GM19043 (cell line): ENCODE measurements around the gene CRYGS.
"Not testable (repeated sequence)": the region's sequence is repeated elsewhere in the genome, so short reads cannot be mapped to it uniquely, and the experiment has no call there.

Experiments
- ATAC-seq: cut with Tn5 transposase; IDR thresholded peaks from one replicate; pipeline ENCODE4 v1.9.1; 2021; ENCODE audit warnings: low read depth; ENCODE audit not compliant: unreplicated experiment

CRYGS gene

GRCh38 chr3:186498022-186498421, 46.2 kb downstream of the CRYGS start:
- not testable (repeated sequence) for ATAC-seq

- no peak for ATAC-seq
These were observed 46.6 kb downstream of the CRYGS start for GRCh38 chr3:186497608-186498007.

DNA sequence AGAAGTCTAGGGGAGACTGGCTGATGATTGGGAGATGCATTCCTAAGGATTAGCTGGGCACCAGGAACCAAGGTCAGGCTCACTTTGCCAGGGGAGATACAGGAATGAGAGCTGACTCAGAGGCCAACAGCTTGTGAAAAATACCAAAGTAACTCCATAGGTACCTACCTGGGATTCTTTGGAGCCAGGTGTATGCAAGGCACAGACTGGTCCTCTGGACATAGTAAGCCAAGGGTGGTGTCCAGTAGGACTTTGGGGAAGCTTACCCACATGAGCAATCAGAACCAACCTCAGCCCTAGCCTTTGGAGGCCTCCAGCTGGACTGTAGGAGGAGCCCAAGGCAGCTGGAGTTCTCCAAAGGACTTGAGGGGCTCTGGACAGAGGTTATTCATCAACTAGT, 47.5 kb downstream of the CRYGS start:
- no peak for ATAC-seq

- no peak for ATAC-seq
These were observed 48.2 kb downstream of the CRYGS start for GRCh38 chr3:186496016-186496415.

DNA sequence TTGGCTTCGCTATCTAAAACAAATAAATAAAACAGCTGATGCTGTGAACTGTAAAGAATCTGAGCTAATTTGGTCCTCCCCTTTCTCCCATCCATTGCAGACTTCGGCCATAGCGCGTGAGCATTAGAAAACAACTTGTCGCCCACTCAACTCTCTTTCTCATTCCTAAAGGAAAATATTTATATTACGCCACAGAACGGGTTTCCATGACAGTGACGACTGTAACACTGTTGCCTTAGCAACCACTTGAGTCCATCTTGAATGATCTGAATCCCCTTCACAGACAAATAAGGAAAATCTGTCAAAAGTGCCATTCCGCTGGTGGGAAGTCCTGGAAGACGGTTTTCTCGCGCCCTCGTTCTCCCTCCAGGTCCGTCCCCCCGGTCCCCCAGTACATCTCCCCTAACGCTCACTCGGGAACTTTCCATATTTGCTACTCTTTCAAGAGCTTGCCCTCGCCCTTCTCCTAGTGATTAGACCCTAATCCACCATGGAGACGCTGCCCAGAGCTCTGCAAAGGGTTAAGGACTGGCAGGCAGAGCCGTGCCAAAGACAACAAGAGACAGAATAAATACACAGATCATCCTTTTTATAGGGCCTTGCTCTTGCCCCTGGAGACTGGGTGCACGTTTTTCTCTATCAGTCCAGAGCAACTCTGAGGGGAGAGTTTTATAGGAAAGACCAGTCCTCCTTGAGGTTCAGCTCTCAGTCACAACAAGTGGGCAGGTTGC, 50.5 kb downstream of the CRYGS start:
- ATAC-seq: no peak

DNA sequence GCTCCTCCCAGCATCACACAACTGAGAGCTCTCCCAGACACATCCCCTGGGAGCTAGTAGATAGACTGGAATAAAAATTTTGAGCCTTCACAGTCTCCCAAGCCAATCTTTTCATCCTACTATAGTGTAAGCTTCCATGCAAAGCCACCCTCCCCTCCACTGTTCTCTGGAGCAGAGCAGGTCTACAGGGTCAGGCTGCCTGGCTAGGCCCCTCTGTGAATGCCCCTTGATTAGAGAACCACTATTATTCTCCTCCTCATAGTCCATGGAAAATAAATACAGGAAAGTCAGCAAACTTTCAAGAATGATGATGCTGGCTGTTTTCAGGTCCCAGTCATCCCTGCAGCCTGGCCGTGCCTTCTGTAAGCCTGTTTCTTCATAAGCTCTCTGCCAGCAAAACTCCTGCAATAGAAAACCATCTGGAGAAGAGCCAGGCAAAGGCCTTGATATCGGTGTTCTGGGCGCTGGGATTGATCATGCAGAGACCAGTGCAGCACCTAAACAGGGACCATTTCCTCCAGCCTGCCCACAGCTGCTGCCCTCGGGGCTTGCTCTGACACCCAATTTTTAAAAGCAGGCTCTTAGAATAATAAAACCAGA, 51.7 kb downstream of the CRYGS start:
- no peak for ATAC-seq

DNA sequence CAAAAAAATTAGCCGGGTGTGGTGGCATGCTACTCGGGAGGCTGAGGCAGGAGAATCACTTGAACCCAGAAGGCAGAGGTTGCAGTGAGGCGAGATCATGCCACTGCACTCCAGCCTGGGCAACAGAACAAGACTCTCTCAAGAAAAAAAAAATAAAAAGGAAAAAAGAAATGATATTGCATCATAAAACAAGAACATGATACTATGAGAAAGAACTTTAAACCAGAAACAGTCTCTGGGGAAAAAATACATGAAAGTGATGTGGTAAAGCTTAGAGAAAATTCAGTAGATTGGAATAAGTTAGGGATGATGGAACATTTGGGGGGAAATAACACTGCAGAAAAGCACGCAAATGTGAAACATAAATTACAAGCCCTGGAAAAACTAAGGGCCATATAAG, 54.7 kb downstream of the CRYGS start:
- ATAC-seq: no peak
